ENCODE measurements around the gene NUP35. TPM values are rescaled to one million over a fixed set of nuclear protein-coding genes. Genes with fewer than 3 reads are reported as not detected.

NUP35 gene
- total and polyA plus RNA-seq, 2 donors (not counting 1 experiment from before 2014, with no cell fraction given) = 8.9 to 10.0 TPM

DNA sequence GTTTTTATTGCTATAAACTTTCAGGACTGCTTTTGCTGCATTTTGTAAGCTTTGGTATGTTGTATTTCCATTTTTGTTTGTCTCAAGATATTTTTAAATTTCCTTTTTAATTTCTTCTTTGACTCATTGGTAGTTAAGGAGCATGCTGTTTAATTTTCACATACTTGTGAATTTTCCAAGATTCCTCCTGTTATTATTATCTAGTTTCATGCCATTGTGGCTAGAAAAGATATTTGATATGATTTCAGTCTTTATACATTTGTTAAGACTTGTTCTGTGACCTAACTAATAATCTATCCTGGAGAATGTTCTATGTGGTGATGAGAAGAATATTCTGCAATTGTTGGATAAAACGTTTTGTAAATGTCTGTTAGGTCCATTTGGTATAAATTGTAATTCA lies 62.1 kb downstream of the NUP35 start:
- Histone ChIP-seq H3K4me1 (ENCODE audit: control insufficient read depth, extremely low read depth, insufficient read depth, low read length) (no peaks in the 10 kb centered on the region), H3K4me3 (replicated peaks in 1 of 4; ENCODE audit: control extremely low read depth in 1 of 4, insufficient read depth in 1 of 4, low read depth in 3 of 4, low read length in 4 of 4) (no peak overlapping the region), H3K36me3 (ENCODE audit: control insufficient read depth, insufficient read depth, low read length) (no peaks in the 10 kb centered on the region), H3K9me3 (ENCODE audit: control insufficient read depth, insufficient read depth, low read depth, low read length) (no peaks in the 10 kb centered on the region), H3K79me2 (ENCODE audit: control insufficient read depth, insufficient read depth, low read length) (peaks cover 4% of the 10 kb centered on the region), H2AFZ (ENCODE audit: low read length) (no peak overlapping the region), H3K4me2 (ENCODE audit: extremely low read depth, insufficient read depth, low read length) (no peak overlapping the region), H3K27ac (ENCODE audit: insufficient read depth, low read length) (no peak overlapping the region), H3K9ac (ENCODE audit: insufficient read depth, low read length) (no peak overlapping the region), H3K27me3 (ENCODE audit: control insufficient read depth, insufficient read depth, low read length) (no peaks in the 10 kb centered on the region), H4K20me1 (ENCODE audit: control insufficient read depth, extremely low read depth, insufficient read depth, low read length) (no peaks in the 10 kb centered on the region)
- peak in 1 of 2 donors; percentile 58 for DNase-seq (ENCODE audit: low read depth in 2 of 2)
- no peak for TF ChIP-seq EZH2 (IDR thresholded peaks at IDR 0.05; ENCODE audit: low read length, missing control alignments)
- TF ChIP-seq, protein P1, sequence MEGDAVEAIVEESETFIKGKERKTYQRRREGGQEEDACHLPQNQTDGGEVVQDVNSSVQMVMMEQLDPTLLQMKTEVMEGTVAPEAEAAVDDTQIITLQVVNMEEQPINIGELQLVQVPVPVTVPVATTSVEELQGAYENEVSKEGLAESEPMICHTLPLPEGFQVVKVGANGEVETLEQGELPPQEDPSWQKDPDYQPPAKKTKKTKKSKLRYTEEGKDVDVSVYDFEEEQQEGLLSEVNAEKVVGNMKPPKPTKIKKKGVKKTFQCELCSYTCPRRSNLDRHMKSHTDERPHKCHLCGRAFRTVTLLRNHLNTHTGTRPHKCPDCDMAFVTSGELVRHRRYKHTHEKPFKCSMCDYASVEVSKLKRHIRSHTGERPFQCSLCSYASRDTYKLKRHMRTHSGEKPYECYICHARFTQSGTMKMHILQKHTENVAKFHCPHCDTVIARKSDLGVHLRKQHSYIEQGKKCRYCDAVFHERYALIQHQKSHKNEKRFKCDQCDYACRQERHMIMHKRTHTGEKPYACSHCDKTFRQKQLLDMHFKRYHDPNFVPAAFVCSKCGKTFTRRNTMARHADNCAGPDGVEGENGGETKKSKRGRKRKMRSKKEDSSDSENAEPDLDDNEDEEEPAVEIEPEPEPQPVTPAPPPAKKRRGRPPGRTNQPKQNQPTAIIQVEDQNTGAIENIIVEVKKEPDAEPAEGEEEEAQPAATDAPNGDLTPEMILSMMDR (conservative IDR thresholded peaks at IDR 0.05 in 1 of 2, IDR thresholded peaks at IDR 0.05 in 1 of 2; ENCODE audit: low read depth in 1 of 2, low read length in 2 of 2) = no peak

DNA sequence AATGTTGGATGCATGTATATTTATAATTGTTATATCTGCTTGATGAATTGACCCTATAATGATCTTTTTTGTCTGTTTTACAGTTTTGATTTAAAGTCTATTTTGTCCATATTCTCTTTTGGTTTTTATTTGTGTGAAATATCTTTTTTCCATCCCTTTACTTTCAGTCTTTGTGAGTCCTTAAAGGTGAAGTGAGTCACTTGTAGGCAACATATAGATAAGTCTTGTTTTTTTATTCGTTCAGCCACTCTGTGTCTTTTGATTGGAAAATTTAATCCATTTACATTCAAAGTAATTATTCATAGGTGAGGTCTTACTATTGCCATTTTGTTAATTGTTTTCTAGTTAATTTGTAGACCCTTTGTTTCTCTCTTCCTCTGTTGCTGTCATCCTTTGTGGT lies 62.5 kb downstream of the NUP35 start:
- Histone ChIP-seq H3K36me3 (ENCODE audit: control insufficient read depth, insufficient read depth, low read length) (no peaks in the 10 kb centered on the region), H3K79me2 (ENCODE audit: control insufficient read depth, insufficient read depth, low read length) (peaks cover 4% of the 10 kb centered on the region)

DNA sequence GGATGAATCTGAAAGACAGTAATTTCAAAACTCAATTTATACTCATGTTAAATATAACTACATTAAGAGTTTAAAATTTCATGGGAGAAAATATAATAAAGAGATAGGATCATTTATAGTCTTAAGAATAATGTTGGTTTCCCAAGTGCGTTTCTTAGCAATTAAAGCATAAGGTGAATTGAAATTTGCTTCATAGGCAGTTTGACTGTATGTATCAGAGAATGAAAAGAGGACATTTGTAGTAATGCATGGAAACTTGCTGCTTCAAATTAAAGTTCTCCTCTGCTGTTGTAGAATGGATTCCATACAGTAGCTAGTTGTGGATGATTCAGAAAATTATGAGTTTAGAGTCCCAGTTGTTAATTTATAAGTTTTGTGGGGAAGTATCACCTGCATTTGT lies 68.1 kb downstream of the NUP35 start:
- Histone ChIP-seq H3K4me2 (ENCODE audit: extremely low read depth, insufficient read depth, low read length) (no peak overlapping the region), H3K27me3 (ENCODE audit: control insufficient read depth, insufficient read depth, low read length) (no peaks in the 10 kb centered on the region), H3K27ac (ENCODE audit: insufficient read depth, low read length) (no peak overlapping the region)

More for the DNA sequence above, 62.5 kb downstream of the NUP35 start:
- Histone ChIP-seq H3K27me3 (ENCODE audit: control insufficient read depth, insufficient read depth, low read length) (no peaks in the 10 kb centered on the region), H3K9ac (ENCODE audit: insufficient read depth, low read length) (no peak overlapping the region), H3K9me3 (ENCODE audit: control insufficient read depth, insufficient read depth, low read depth, low read length) (no peaks in the 10 kb centered on the region), H3K4me3 (replicated peaks in 1 of 4; ENCODE audit: control extremely low read depth in 1 of 4, insufficient read depth in 1 of 4, low read depth in 3 of 4, low read length in 4 of 4) (no peak overlapping the region), H3K4me2 (ENCODE audit: extremely low read depth, insufficient read depth, low read length) (no peak overlapping the region), H2AFZ (ENCODE audit: low read length) (no peak overlapping the region), H3K4me1 (ENCODE audit: control insufficient read depth, extremely low read depth, insufficient read depth, low read length) (no peaks in the 10 kb centered on the region), H3K27ac (ENCODE audit: insufficient read depth, low read length) (no peak overlapping the region), H4K20me1 (ENCODE audit: control insufficient read depth, extremely low read depth, insufficient read depth, low read length) (no peaks in the 10 kb centered on the region)
- DNase-seq (ENCODE audit: low read depth in 2 of 2) = no peak
- no peak for TF ChIP-seq EZH2 (IDR thresholded peaks at IDR 0.05; ENCODE audit: low read length, missing control alignments)
- TF ChIP-seq, protein P1 (conservative IDR thresholded peaks at IDR 0.05 in 1 of 2, IDR thresholded peaks at IDR 0.05 in 1 of 2; ENCODE audit: low read depth in 1 of 2, low read length in 2 of 2) = no peak

More for the DNA sequence above, 68.1 kb downstream of the NUP35 start:
- TF ChIP-seq, protein P1 (conservative IDR thresholded peaks at IDR 0.05 in 1 of 2, IDR thresholded peaks at IDR 0.05 in 1 of 2; ENCODE audit: low read depth in 1 of 2, low read length in 2 of 2) = no peak
- TF ChIP-seq EZH2 (IDR thresholded peaks at IDR 0.05; ENCODE audit: low read length, missing control alignments) = no peak
- Histone ChIP-seq H3K4me1 (ENCODE audit: control insufficient read depth, extremely low read depth, insufficient read depth, low read length) (no peaks in the 10 kb centered on the region), H4K20me1 (ENCODE audit: control insufficient read depth, extremely low read depth, insufficient read depth, low read length) (no peaks in the 10 kb centered on the region), H3K4me3 (replicated peaks in 1 of 4; ENCODE audit: control extremely low read depth in 1 of 4, insufficient read depth in 1 of 4, low read depth in 3 of 4, low read length in 4 of 4) (no peak overlapping the region), H3K36me3 (ENCODE audit: control insufficient read depth, insufficient read depth, low read length) (no peaks in the 10 kb centered on the region), H3K9me3 (ENCODE audit: control insufficient read depth, insufficient read depth, low read depth, low read length) (no peaks in the 10 kb centered on the region), H2AFZ (ENCODE audit: low read length) (no peak overlapping the region), H3K79me2 (ENCODE audit: control insufficient read depth, insufficient read depth, low read length) (no peaks in the 10 kb centered on the region), H3K9ac (ENCODE audit: insufficient read depth, low read length) (no peak overlapping the region)
- no peak for DNase-seq (ENCODE audit: low read depth in 2 of 2)
